Stimulated activated CD4-positive, alpha-beta T cell treated with anti-CD3 and anti-CD28 coated beads, TNF-alpha, amount 100 ng/mL, for 4 hours (primary cell): Measurements from ENCODE around the gene ARFIP1.
"Not testable (repeated sequence)": the region's sequence is repeated elsewhere in the genome, so short reads cannot be mapped to it uniquely, and the experiment has no call there.

Experiments
- DNase-seq, 3 experiments: peaks; one replicate each; pipeline ENCODE4 v3.0.0-alpha.2; 2020; ENCODE audit warnings: low read depth in 3 of 3

ARFIP1 gene

GRCh38 chr4:152785639-152786615 is 6.2 kb downstream of the ARFIP1 start:
- DNase-seq = no peak

GRCh38 chr4:152786627-152787026 is 6.9 kb downstream of the ARFIP1 start:
- no peak for DNase-seq

GRCh38 chr4:152795891-152796290 is 16.1 kb downstream of the ARFIP1 start:
- no peak for DNase-seq

- no peak for DNase-seq
Observed at GRCh38 chr4:152803541-152803940, 23.8 kb downstream of the ARFIP1 start.

- no peak for DNase-seq
Observed at GRCh38 chr4:152805071-152805650, 25.4 kb downstream of the ARFIP1 start.

- DNase-seq = no peak
Observed at GRCh38 chr4:152805818-152806217, 26.1 kb downstream of the ARFIP1 start.

- DNase-seq = no peak
Observed at GRCh38 chr4:152806501-152807125, 26.9 kb downstream of the ARFIP1 start.

- DNase-seq = no peak
Observed at GRCh38 chr4:152807294-152807829, 27.6 kb downstream of the ARFIP1 start.

- DNase-seq = no peak
Observed at GRCh38 chr4:152808670-152809069, 28.9 kb downstream of the ARFIP1 start.

GRCh38 chr4:152810715-152811287 is 31.0 kb downstream of the ARFIP1 start:
- no peak for DNase-seq

GRCh38 chr4:152815078-152815477 is 35.3 kb downstream of the ARFIP1 start:
- no peak for DNase-seq

GRCh38 chr4:152817331-152817730 is 37.6 kb downstream of the ARFIP1 start:
- no peak for DNase-seq

- DNase-seq = no peak
Observed at GRCh38 chr4:152819026-152819645, 39.4 kb downstream of the ARFIP1 start.

GRCh38 chr4:152820073-152820472 is 40.3 kb downstream of the ARFIP1 start:
- no peak for DNase-seq

- DNase-seq = no peak
Observed at GRCh38 chr4:152822323-152822722, 42.6 kb downstream of the ARFIP1 start.

GRCh38 chr4:152824561-152824960 is 44.8 kb downstream of the ARFIP1 start:
- no peak for DNase-seq

GRCh38 chr4:152825336-152825735 is 45.6 kb downstream of the ARFIP1 start:
- DNase-seq = no peak

- DNase-seq = no peak
Observed at GRCh38 chr4:152828122-152828521, 48.4 kb downstream of the ARFIP1 start.

- DNase-seq = no peak
Observed at GRCh38 chr4:152831416-152831815, 51.7 kb downstream of the ARFIP1 start.

- no peak for DNase-seq
Observed at GRCh38 chr4:152836936-152837335, 57.2 kb downstream of the ARFIP1 start.

GRCh38 chr4:152839729-152840128 is 60.0 kb downstream of the ARFIP1 start:
- not testable (repeated sequence) for DNase-seq
